HFFc6 (cell line): ENCODE results near the gene ALPL. TPM values are rescaled to one million over a fixed set of nuclear protein-coding genes. Genes with fewer than 3 reads are reported as not detected.

Source experiments
- DNase-seq: peaks from one replicate; pipeline ENCODE4 v3.0.0-alpha.2; 2018
- H3K27ac Mint-ChIP-seq: 2 replicates; pipeline ENCODE4 v1.8.0; 2020; ENCODE audit warnings: mild to moderate bottlenecking, mixed read lengths
- H3K27me3 Mint-ChIP-seq: 2 replicates; pipeline ENCODE4 v1.8.0; 2021; ENCODE audit warnings: mild to moderate bottlenecking, moderate library complexity, mixed read lengths; ENCODE audit not compliant: insufficient read depth
- H3K36me3 Mint-ChIP-seq: 2 replicates; pipeline ENCODE4 v1.8.0; 2021; ENCODE audit warnings: low read depth, mixed read lengths
- H3K4me1 Mint-ChIP-seq: 2 replicates; pipeline ENCODE4 v1.8.0; 2020; ENCODE audit warnings: low read depth, mixed read lengths
- H3K4me3 Mint-ChIP-seq: 2 replicates; pipeline ENCODE4 v1.8.0; 2020; ENCODE audit warnings: mild to moderate bottlenecking, moderate library complexity, mixed read lengths
- H3K9me3 Mint-ChIP-seq: 2 replicates; pipeline ENCODE4 v1.8.0; 2020; ENCODE audit warnings: mild to moderate bottlenecking, mixed read lengths
- total RNA-seq, 6 experiments: library from RNA; stranded (reverse); fragmentation: NEBNext Ultra II Directional; extraction: Animal tissue kit (Norgen Biotek cat#: 25700); gene quantifications; 2 replicates in 1 of 6; 3 replicates in 5 of 6; pipeline ENCODE4 v1.2.3, GENCODE V29; 2021
- TF ChIP-seq, protein P1 (sequence below): fragments of 200-600 bp; sonication (generic); IDR thresholded peaks from 2 replicates; pipeline ENCODE4 v1.5.0; 2021; ENCODE audit warnings: antibody characterized with exemption, mild to moderate bottlenecking

Gene ALPL
- total RNA-seq, 6 experiments from 2014 or later = 0.19 to 0.21 TPM; not detected in 4

DNA sequence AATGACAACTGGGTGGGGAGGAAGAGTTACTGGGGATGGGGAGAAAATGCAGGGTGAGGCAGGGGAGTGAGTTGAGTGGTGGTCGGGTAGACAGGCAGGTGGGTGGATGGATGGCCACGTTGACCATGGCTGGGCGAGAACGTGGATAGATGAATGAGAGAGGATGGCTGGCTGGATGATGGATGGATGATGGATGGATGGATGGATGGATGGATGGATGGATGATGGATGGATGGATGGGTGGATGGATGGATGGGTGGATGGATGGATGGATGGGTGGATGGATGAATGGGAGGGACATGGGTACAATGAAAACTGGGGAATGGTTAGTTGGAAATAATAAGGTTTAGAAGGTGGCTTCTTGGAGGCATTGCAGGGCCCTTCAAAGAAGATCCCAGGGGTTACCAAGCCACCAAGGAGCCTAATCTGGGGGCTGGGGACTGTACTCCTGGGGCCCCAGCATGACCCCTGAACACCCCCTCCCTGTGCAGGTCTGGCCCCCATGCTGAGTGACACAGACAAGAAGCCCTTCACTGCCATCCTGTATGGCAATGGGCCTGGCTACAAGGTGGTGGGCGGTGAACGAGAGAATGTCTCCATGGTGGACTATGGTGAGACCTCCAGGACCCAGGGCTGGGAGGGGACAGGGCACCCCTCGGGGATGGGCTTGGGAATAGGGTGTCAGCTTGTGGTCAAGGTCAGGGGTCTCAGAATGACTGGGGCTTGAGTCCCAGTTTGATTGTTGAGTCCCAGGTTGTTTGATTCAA lies 67.0 kb downstream of the ALPL start:
- H3K4me1 Mint-ChIP-seq = peaks cover 8% of the 10 kb centered on the region; the same call in 1 of the 2 replicates
- no peak for DNase-seq
- no peaks in the 10 kb centered on the region for H3K9me3 Mint-ChIP-seq
- H3K36me3 Mint-ChIP-seq = no peaks in the 10 kb centered on the region
- no peak overlapping the region for H3K27ac Mint-ChIP-seq
- H3K4me3 Mint-ChIP-seq = no peak overlapping the region
- H3K27me3 Mint-ChIP-seq = peaks cover 19% of the 10 kb centered on the region
- TF ChIP-seq, protein P1, sequence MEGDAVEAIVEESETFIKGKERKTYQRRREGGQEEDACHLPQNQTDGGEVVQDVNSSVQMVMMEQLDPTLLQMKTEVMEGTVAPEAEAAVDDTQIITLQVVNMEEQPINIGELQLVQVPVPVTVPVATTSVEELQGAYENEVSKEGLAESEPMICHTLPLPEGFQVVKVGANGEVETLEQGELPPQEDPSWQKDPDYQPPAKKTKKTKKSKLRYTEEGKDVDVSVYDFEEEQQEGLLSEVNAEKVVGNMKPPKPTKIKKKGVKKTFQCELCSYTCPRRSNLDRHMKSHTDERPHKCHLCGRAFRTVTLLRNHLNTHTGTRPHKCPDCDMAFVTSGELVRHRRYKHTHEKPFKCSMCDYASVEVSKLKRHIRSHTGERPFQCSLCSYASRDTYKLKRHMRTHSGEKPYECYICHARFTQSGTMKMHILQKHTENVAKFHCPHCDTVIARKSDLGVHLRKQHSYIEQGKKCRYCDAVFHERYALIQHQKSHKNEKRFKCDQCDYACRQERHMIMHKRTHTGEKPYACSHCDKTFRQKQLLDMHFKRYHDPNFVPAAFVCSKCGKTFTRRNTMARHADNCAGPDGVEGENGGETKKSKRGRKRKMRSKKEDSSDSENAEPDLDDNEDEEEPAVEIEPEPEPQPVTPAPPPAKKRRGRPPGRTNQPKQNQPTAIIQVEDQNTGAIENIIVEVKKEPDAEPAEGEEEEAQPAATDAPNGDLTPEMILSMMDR = no peak

DNA sequence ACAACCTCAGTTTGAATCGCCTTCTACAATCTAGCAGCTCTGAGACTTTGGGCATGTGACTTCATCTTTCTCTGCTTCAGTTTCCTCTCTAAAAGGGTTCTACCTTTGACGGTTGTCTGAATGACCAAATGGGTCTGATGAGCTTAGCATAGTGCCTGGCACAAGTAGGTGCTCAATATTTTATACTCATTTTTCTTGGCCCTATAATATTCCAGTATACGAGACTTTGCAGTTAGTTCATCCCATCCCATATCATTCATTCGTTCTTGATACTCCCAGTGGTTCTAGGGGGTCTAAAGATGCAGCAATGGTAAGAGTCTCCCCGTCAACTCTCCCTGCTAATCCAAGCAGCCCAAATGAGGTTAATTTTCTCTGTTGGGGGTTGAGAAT lies 67.6 kb downstream of the ALPL start:
- peaks cover 8% of the 10 kb centered on the region; the same call in 1 of the 2 replicates for H3K4me1 Mint-ChIP-seq
- H3K36me3 Mint-ChIP-seq = no peaks in the 10 kb centered on the region
- no peak for DNase-seq
- TF ChIP-seq, protein P1 = no peak
- no peak overlapping the region for H3K27ac Mint-ChIP-seq
- H3K9me3 Mint-ChIP-seq = no peaks in the 10 kb centered on the region
- H3K4me3 Mint-ChIP-seq = no peak overlapping the region
- H3K27me3 Mint-ChIP-seq = peaks cover 19% of the 10 kb centered on the region

- no peak overlapping the region for H3K27ac Mint-ChIP-seq
- TF ChIP-seq, protein P1 = no peak
- H3K4me3 Mint-ChIP-seq = no peak overlapping the region
- no peaks in the 10 kb centered on the region for H3K9me3 Mint-ChIP-seq
- peaks cover 8% of the 10 kb centered on the region; the same call in 1 of the 2 replicates for H3K4me1 Mint-ChIP-seq
- DNase-seq = no peak
- no peaks in the 10 kb centered on the region for H3K36me3 Mint-ChIP-seq
- peaks cover 20% of the 10 kb centered on the region for H3K27me3 Mint-ChIP-seq
These were observed 68.1 kb downstream of the ALPL start for GRCh38 chr1:21577324-21577723.

- TF ChIP-seq, protein P1 = no peak
- Mint-ChIP-seq H3K27ac (no peak overlapping the region), H3K27me3 (peaks cover 22% of the 10 kb centered on the region), H3K4me3 (no peak overlapping the region), H3K36me3 (no peaks in the 10 kb centered on the region), H3K9me3 (no peaks in the 10 kb centered on the region), H3K4me1 (peaks cover 8% of the 10 kb centered on the region; the same call in 1 of the 2 replicates)
- no peak for DNase-seq
These were observed 68.7 kb downstream of the ALPL start for GRCh38 chr1:21577933-21578332.

DNA sequence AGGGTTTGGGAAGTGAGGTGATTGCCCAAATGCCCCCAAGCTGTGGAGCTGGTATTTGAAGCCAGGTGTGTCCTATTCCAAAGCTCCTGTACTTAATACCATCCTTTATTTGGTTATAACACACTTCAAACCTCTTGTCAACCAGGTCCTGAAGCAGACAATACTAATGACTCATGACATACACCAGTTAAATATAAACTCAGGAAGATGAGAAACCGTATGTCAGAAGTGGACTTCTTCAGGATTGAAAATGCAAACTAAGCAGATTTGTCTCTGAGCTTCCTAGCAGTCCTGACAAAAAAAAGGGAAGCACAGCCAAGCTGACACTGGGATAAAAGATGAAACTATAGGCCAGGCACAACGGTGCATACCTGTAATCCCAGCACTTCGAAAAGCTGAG lies 70.6 kb downstream of the ALPL start:
- TF ChIP-seq, protein P1 = no peak
- no peaks in the 10 kb centered on the region for H3K36me3 Mint-ChIP-seq
- no peaks in the 10 kb centered on the region for H3K9me3 Mint-ChIP-seq
- H3K27ac Mint-ChIP-seq = no peak overlapping the region
- peaks cover under 1% of the 10 kb centered on the region; the same call in 1 of the 2 replicates for H3K4me1 Mint-ChIP-seq
- H3K27me3 Mint-ChIP-seq = peaks cover 32% of the 10 kb centered on the region
- no peak overlapping the region for H3K4me3 Mint-ChIP-seq
- no peak for DNase-seq
